ENCODE results near the gene GATB.

Gene GATB

DNA sequence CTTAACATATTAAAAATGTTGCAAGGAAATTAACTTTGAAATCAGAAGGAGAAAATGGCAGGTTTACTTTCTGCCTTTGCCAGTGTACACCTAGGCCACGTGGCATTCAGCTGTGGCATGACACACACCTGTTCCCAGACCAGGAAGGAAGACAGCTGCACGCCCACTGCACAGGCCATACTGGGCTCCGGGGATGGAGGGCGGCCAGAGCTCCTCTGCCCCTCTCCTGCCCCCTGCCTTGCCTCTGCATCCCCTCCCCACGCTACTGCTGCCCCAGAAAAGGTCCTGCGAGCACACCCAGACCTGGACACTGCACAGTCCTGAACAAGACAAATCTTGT lies 68.4 kb downstream of the GATB start:
- no peak for DNase-seq

DNA sequence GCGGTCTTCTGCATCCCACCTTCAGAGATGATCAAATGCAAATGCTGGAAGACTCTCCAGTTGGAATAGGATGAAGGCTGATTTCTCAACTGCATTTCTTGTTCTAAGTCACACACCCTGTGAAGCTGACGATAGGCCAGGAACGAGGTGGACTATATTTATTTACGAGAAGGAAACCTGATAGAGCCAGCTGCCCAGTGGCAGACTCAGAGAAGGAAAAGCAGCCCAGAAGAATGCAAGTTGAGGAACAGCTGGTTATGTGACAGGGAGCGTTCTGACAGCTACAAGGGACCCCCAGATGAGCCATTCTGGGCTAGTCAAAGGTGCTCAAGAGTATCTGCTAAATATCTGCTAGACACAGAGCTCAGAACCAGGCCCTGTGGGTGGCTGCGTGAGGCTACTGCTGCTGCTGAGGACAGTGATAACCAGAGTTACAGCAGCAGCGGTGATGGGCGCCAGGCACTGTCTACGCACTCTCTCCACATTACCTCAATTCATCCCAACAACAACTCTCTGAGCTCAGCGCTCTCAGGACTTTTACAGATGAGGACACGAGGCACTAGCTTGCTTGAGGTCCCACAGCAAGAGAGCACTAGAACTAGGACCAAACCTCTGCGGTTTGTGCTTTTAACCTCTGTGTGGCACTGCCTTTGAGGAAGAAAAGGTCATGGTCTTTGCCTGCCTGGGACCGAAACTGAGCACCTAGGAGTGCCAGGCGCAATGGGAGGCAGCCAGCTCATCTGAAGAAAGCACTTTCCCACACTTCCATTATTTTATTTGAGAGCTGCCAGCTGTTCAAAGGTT lies 69.0 kb downstream of the GATB start:
- no peak for DNase-seq

DNA sequence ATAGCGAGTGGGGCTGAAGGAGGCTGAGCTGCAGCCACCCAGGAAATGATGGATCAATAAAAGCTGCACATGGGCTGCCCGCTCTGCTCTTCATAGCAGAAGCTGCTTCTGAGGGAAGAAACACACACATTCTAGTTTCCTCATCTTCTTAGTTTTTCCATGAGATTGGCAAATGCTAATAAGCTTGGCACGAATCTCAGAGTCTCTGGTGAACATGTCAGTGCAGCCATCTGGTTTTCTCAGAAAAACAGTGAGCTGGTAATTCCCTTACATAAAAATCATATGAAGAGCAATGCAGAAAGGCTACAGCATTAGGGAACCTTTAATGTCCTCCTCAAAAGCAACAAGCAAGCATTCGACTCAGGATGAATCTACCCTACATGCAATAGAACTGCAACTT lies 69.9 kb downstream of the GATB start:
- no peak for DNase-seq

- DNase-seq = no peak
Observed at GRCh38 chr4:151690164-151690870, 70.5 kb downstream of the GATB start.

DNA sequence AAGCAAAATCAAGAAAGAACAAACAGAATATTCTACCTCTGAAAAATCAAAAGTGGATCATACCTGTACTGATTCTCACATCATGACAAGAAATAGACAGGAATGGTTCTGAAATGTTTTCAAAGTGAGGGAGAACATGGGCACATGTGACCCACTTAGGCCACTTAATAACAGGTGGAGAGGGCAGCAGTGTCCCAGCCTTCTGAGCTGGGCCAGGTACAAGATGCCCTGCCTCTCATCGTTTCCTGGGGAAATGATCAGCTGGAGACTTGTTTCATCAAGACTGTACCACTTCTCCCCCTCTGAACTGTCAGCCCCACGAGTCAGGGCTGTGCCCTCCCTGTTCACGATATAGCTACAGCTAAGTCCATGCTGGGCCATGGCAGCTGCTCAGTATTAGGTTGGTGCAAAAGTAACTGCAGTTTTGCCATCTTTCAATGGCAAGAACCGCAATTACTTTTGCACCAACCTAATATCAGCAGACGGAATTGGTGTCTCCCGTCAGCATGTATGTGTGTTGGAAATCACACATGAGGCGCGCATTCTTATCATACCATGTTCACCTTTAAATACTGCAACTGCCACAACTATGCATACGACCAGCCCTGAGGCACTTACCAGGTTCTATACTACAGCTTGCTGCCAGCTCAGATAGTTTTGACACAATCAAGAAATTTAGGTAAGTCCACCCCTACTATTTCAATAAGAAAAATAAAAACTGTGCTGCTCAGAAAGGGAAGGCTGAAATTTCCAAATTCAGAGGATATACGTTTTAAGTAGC lies 71.4 kb downstream of the GATB start:
- no peak for DNase-seq

GRCh38 chr4:151688785-151689043 lies 72.1 kb downstream of the GATB start:
- DNase-seq = no peak

DNA sequence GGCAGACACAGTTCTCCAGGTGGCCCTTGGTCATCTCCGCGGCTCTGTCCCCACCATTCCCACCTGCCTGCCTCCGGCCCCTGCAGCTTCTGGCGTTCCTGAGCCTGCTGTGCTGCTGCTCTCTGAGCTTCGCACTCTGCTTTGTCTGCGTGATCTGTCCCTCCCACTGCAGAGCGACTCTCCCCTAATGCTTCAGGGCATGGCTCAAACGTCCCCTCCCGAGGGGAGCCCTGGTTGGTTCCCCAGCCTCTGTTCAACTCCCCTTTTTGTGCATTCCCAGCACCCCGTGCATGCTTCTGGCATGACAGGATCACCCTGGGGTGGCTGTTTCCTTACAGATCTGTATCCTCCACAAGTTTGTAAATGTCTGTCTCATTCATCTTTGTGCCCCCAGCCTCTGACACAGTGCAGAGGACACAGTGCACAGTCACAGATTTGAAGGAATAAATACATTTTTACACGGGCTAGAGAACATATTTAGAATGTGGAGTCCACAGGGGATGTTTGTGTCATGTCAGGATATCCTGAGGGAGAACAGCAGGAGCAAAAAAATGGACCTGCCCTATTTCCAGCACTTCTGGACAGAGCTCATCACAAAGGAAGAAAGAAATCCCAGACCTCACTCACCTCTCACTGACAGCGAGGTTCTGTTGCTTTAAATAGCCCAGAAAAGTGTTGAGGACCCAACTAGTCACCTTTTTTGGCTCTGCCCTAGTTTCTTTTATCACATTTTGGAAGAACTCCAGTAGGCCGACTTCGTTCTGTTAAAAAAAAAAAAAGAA lies 72.6 kb downstream of the GATB start:
- no peak for DNase-seq

- DNase-seq = no peak
Observed at GRCh38 chr4:151687021-151687640, 73.7 kb downstream of the GATB start.

GRCh38 chr4:151685303-151685702 lies 75.5 kb downstream of the GATB start:
- DNase-seq = no peak

GRCh38 chr4:151681085-151681484 lies 79.7 kb downstream of the GATB start:
- DNase-seq = no peak

GRCh38 chr4:151679231-151679630 lies 81.6 kb downstream of the GATB start:
- no peak for DNase-seq

DNA sequence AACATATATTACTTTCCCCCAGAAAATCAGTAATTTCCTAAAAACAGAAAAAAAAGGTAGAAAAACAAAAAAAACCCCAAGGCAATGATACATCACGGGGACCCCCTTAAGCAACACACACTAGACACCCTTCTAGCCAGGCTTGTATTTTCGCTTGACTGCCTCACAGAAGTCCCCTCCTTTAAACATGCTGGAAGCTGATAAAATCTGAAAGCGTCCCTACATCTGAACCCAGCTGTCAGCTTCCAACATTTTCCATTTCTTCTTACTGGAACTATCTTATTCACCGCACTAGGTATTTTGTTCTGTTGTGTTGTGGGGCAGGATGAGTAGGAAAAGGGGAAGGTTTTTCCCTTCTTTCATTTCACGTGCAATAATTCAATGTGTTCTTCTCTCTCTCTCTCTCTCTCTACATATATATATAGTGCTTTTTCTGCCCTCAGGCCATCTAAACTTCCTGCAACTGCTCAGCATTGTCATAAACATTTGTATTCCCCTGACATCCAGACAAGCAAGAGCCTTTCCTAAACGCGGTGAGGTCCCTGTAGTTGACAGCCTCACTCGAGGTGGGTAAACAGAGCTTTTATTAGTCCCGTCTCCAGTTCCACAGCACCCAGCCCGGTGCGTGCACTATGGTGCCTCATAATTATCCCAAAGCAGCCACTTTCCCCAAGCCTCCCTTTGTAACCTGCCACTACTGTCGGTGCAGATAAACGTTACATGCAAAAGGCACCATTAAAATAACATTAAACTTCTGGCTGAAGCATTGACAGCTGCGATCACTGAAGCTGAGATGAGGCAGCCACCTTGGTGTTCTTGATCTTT lies 82.5 kb downstream of the GATB start:
- peak; percentile 45 for DNase-seq

GRCh38 chr4:151677193-151677592 lies 83.6 kb downstream of the GATB start:
- no peak for DNase-seq

GRCh38 chr4:151676301-151676700 lies 84.5 kb downstream of the GATB start:
- DNase-seq = no peak

DNA sequence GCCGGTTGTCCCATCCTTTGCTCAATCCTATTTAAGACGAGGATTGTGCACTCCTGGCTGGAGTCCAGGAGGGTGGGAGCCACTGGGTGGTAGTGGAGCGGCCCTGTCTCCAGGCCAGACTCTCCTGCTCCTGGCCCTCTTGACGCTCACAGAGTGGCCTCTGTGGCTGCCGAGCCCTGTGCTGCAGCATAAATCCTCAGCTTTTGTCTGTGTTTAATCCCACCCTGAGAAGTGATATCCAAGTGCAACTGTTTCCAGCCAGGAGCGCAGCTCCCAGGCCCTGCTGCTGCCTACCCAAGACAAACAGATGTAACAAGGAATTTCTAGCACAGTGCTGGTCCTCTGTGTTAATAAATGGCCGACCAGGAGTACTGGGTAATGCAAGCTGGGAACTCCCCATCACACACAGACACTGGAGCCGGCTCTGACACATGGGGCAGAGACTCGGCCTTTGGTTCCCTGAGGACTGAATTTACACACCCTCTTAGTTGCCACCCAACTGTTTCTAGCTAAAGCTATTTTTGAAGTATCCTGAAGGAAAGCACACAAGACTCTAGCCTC lies 85.3 kb downstream of the GATB start:
- no peak for DNase-seq

DNA sequence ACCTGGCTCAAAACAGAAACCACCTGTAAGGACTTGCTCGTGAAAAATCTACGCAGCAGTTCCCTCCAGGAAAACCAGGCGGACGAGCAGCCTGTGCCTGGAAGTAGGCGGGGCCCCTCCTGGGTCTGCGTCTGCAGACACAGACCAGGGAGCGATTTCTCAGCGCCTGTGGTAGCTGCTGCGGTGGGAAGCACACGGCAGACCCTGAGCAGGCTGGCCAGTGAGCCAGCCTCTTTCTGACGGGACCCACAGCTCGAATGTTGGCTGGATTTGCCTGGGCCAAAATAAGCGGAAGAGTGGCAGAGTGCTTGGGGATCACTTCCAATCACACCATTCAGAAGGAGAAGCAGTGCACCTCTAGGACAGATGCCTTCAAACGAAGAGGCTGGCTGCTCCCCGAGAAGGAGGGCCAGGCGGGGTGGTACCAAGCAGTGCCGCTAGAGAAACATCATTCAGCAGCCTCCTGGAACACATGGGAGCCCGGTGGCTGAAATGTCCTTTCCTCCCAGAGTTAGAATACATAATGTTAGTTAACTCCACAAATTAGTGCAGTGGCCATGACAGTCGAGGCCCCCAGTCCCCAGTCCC lies 85.9 kb downstream of the GATB start:
- DNase-seq = peak; percentile 0

DNA sequence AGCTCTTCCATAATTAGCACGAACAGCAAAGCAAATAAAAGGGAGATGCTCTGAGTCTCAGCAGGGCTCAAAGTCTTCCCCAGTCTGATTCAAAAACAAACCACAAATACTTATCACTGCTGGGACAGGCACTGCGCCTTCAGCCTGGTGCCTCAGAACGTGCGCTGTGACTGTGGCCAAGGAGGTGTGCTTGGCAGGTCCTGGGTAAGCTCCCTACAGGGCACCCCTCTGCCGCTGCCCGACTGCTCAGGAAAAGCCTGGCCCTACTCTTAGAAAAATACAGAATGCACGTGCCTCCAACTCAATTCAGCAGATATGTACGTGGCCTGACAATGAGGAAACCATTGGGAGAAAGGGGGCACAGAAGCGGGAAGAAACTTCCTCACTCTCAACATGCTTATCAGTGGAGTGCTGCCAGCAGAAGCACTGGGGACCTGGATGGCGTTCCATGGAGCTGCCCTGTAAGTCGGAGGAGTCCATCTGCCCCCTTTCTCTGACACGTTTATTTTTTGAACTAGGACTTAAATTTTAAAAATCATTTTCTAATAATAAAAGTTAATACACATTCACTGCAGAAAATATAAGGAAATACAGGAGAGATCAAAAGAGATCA lies 86.8 kb downstream of the GATB start:
- no peak for DNase-seq

- DNase-seq = no peak
Observed at GRCh38 chr4:151672996-151673395, 87.8 kb downstream of the GATB start.

DNA sequence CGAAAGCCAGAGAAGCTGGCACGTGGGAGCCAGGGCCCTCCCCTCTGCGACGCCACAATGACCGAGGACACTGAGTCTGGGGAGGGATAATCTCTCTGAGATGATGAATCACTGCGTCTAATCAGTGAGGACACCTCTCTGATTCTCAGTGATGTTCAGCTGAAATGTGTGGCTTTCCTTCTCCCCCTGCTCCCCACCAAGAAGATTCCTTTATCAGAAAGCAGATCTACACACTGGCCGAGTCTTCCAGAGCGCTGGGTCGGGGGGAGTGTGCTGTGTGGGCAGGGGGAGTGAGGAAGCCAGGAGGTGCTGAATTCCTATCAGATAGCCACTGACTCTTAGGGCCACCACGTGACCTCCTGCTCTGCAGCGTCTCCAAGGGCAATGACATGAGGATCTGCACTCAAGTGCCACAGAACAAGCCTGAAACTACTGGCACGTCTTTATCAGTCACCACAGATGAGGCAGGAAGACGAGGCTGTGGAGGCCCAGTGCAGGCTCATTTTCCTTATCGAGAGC lies 89.2 kb downstream of the GATB start:
- no peak for DNase-seq

DNA sequence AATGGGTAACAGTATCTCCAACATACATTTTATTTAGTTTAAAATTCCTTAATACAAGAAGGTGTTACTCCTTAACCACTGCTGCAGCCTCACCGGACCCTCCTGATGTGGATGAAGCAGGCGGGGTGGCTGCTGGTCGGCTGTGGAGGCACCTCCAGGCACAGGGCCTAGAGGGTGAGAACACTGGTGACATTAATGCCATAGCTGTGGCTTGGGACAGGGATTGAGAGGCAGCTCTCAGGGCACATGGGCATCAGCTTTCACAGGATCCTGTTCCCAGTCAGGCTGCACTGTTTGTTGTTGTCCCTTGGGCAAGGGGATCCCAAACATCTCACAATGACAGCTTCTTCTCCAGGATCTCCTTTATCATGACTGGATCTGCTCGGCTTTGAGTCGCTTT lies 90.0 kb downstream of the GATB start:
- DNase-seq = no peak

GRCh38 chr4:151669990-151670389 lies 90.8 kb downstream of the GATB start:
- DNase-seq = no peak
